Ishikawa (cell line): ENCODE results near the gene F10.

Experiments
- CEBPB ChIP-seq: IDR thresholded peaks from 2 replicates; pipeline ENCODE4 v1.6.1; 2012
- CREB1 ChIP-seq: IDR thresholded peaks from 2 replicates; pipeline ENCODE4 v1.6.1; 2012; ENCODE audit warnings: low read depth
- EGR1 ChIP-seq: IDR thresholded peaks from 2 replicates; pipeline ENCODE4 v1.6.1; 2012
- EP300 ChIP-seq: IDR thresholded peaks from 2 replicates; pipeline ENCODE4 v1.6.1; 2012; ENCODE audit warnings: borderline replicate concordance
- FOXM1 ChIP-seq: IDR thresholded peaks from 2 replicates; pipeline ENCODE4 v1.6.1; 2012; ENCODE audit warnings: low read depth, borderline replicate concordance
- MAX ChIP-seq: IDR thresholded peaks from 2 replicates; pipeline ENCODE4 v1.6.1; 2012
- NFIC ChIP-seq: IDR thresholded peaks from 2 replicates; pipeline ENCODE4 v1.6.1; 2012
- RAD21 ChIP-seq: IDR thresholded peaks from 2 replicates; pipeline ENCODE4 v1.6.1; 2012; ENCODE audit warnings: low read depth
- REST ChIP-seq: IDR thresholded peaks from 2 replicates; pipeline ENCODE4 v1.6.1; 2012; ENCODE audit warnings: low read depth, mild to moderate bottlenecking
- TAF1 ChIP-seq: IDR thresholded peaks from 2 replicates; pipeline ENCODE4 v1.6.1; 2012; ENCODE audit warnings: low read depth, mild to moderate bottlenecking
- TCF12 ChIP-seq: IDR thresholded peaks from 2 replicates; pipeline ENCODE4 v1.6.1; 2012; ENCODE audit warnings: low read depth
- TEAD4 ChIP-seq: IDR thresholded peaks from 2 replicates; pipeline ENCODE4 v1.6.1; 2012
- USF1 ChIP-seq: IDR thresholded peaks from 2 replicates; pipeline ENCODE4 v1.6.1; 2012
- YY1 ChIP-seq: IDR thresholded peaks from 2 replicates; pipeline ENCODE4 v1.6.1; 2012; ENCODE audit warnings: low read depth
- ZBTB7A ChIP-seq: IDR thresholded peaks from 2 replicates; pipeline ENCODE4 v1.6.1; 2012; ENCODE audit warnings: low read depth

The F10 gene

GRCh38 chr13:113152691-113152983 is 30.0 kb downstream of the F10 start:
- TF ChIP-seq TCF12, result no peak

- TF ChIP-seq TAF1 (no peak), CREB1 (no peak), ZBTB7A (peak; percentile 53; the same call in 1 of the 2 replicates)
These were observed 30.6 kb downstream of the F10 start for GRCh38 chr13:113152984-113153809.

GRCh38 chr13:113153810-113154748 is 31.5 kb downstream of the F10 start:
- TF ChIP-seq EGR1 (0 out of 2 replicates have a peak, but pooled peaks have one; percentile 37), REST (no peak), RAD21 (no peak), MAX (peak; percentile 62), YY1 (peak; percentile 56; the same call in 1 of the 2 replicates), USF1 (peak; percentile 94), CEBPB (no peak), TCF12 (no peak), TAF1 (peak; percentile 50), NFIC (no peak), FOXM1 (no peak), EP300 (no peak), ZBTB7A (no peak), TEAD4 (no peak), CREB1 (no peak)

- TF ChIP-seq CREB1 (no peak), RAD21 (no peak), ZBTB7A (no peak)
These were observed 32.6 kb downstream of the F10 start for GRCh38 chr13:113155201-113155600.

GRCh38 chr13:113155982-113156655 is 33.5 kb downstream of the F10 start:
- TF ChIP-seq TEAD4 (no peak), REST (no peak), RAD21 (no peak), EGR1 (no peak)

GRCh38 chr13:113157206-113157928 is 34.8 kb downstream of the F10 start:
- TF ChIP-seq EP300, result no peak
- no peak for TF ChIP-seq FOXM1
- TF ChIP-seq USF1, result no peak
- no peak for TF ChIP-seq RAD21
